ENCODE data around the gene RAB42. TPM values are rescaled to one million over a fixed set of nuclear protein-coding genes. Genes with fewer than 3 reads are reported as not detected.

Gene RAB42
- polyA plus RNA-seq, 3 donors: 0.59 to 5.7 (median 1.7) TPM

DNA sequence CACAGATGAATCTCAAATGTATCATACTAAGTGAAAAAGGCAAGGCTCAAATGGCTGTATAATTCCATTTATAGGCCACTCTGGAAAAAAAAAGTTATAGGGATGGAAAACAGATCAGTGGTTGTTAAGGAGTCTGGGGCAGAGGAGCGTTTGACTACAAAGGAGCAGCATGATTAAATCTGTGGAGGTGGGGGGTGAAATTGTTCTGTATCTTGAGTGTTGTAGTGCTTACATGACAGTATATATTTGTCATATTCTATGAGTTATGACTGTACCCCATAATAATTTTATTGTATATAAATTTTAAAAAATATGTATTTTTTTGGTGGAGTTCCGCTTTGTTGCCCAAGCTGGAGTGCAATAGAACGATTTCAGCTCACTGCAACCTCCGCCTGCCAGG is 40.5 kb downstream of the RAB42 start:
- 89 to 95% (median 94%) methylated on average over 4 of the region's 4 CpGs for WGBS, 3 donors
- H3K27ac ChIP-seq (ENCODE audit: low read depth, low read length): no peak overlapping the region

DNA sequence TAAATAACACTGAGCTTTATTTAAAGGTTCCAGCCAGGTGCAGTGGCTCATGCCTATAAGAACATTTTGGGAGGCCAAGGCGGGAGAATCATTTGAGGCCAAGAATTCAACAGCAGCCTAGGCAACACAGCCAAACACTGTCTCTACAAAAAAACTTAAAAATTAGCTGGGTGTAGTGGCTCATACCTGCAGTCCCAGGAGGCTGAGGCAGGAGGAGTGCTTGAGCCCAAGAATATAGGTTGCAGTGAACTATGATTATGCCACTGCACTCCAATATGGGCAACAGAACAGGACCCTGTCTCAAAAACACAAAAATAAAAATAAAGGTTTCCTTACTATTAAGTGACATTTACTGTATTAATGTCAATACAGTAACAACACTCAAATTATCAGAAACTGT is 48.7 kb downstream of the RAB42 start:
- 97 to 100% (median 100%) methylated on average over 1 of the region's 1 CpG for WGBS, 3 donors
- no peak overlapping the region for H3K27ac ChIP-seq (ENCODE audit: low read depth, low read length)

DNA sequence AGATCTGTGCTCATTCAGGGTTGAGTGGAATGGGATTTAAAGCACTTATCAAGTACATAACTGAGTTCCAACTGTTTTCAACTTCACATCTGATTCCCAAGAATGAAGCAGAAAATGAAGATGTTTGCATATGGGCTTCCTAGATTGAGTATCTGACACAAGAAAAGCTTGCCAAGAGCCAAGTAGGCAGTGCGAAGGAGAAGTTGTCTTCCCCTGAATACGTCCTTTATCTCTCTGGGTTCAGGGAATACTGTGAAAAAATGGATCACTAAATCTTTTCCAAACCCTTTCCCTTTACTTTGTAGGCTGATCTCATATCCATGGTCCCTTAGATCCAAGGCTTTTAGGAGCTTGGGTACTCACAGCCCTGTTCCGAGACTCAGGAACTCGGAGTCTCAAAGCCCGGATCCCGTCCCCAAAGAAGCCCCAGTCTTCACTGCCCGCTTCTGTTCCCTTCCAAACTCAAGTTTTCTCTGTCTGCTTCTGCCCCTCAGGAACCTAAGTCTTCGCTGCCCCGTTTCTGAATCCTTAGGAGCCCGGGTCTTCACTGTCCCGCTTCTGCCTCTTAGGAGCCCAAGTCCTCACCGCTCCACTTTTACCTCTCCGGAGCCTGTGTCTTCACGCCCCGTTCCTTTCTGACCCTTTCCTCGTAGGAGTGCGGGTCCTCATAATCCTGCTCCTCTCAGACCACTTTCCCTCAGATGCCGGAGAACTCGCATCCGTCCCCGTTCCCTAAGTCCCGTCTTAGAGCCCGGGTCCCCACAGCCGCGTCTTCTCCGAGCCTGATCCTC is 50.2 kb downstream of the RAB42 start:
- peak overlapping the region; percentile 30 for H3K27ac ChIP-seq (ENCODE audit: low read depth, low read length)
- WGBS, 3 donors: 1% methylated on average over 26 of the region's 26 CpGs

DNA sequence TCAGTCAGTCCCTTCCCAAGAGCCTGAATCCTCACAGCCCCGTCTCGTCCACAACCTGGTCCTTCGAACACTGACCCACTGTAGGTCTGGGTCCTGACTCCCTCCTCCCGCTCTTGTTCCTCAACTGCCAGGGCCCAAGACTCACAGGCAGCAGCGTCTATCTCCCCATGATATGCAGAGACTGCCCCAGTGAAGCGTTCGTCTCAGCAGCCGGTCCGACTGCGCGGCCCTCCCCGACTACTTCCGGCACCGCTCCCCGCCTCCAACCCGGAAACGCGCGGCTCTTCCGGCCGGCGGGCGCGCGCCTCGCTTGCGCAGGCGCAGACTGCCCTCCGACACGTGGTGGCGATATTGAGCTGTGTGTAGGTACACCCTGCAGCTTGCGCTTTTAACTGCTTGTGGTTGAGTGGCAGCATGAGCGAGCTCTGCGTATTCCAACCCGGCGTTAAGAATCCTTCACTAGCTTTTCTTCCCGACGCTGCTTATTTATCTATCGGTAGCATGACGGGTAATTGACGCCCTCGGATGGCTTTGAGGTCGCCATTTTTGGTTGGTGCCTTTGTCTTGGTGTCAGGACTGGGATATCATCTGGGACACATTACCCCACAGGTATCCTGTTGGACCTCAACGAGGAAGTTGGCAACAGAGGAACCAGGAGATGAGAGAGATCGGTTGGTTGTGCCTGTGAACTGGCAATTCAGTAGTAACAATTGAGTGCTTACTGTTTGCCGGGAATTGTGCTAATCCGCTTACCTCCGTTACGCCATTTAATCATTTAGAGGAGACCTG is 51.0 kb downstream of the RAB42 start, which contains the start of gene TAF12:
TAF12 (minus strand) TSS at position 221 of the 789 bp plus-strand sequence. CDS start 20,986 bp downstream, outside the sequence.
- WGBS, 3 donors: 0 to 1% (median 0%) methylated on average over 49 of the region's 49 CpGs
- H3K27ac ChIP-seq (ENCODE audit: low read depth, low read length): peak within 1 kb of the TSS; percentile 59

DNA sequence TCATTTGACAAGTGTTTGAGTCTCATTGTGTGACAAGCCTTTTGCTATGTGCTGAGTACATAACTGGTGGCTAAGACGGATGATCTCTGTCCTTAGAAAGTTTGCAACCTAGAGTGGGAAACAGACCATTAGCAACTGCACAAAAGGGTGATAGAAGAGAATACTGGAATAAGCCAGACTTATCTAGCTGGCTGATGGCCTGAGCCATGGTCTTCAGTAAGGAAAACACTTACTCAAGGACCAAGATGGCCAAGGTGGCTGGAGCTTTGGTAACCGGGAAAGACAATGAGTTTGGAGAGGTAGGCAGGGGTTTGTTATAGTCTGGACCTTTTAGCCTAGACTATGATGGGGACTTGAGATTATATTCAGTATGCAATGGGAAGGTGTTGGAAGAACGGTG is 52.4 kb downstream of the RAB42 start:
- no peak overlapping the region for H3K27ac ChIP-seq (ENCODE audit: low read depth, low read length)
- 75 to 97% (median 94%) methylated on average over 3 of the region's 3 CpGs for WGBS, 3 donors

Other genes with a start within 250 kb of the RAB42 start
- gene PHACTR4, start 222.5 kb upstream of the RAB42 start, polyA plus RNA-seq: 10 to 100 TPM in 2 of 3 donors, 1 to 10 TPM in 1; 9.1 to 20.6 (median 12.4) TPM
- gene RCC1, start 86.2 kb upstream of the RAB42 start, polyA plus RNA-seq: 10 to 100 TPM; 18.0 to 29.6 (median 24.1) TPM
- gene TRNAU1AP, start 39.2 kb upstream of the RAB42 start, polyA plus RNA-seq: 10 to 100 TPM; 12.8 to 20.8 (median 17.0) TPM
- 10 to 100 TPM; 14.1 to 31.2 (median 17.4) TPM for gene TAF12, start 50.8 kb downstream of the RAB42 start, polyA plus RNA-seq
- gene RNU11, start 56.3 kb downstream of the RAB42 start, polyA plus RNA-seq: not detected
- gene GMEB1, start 76.5 kb downstream of the RAB42 start, polyA plus RNA-seq: 1 to 10 TPM; 2.8 to 5.6 (median 5.2) TPM
- gene YTHDF2, start 144.7 kb downstream of the RAB42 start, polyA plus RNA-seq: 10 to 100 TPM; 16.5 to 40.2 (median 28.6) TPM
- under 1 TPM; 0.01 to 0.11 (median 0.08) TPM for gene OPRD1, start 219.9 kb downstream of the RAB42 start, polyA plus RNA-seq

All from adipose tissue (tissue), 3 donors.